ENCODE measurements around the gene KRTAP9-4. TPM values are rescaled to one million over a fixed set of nuclear protein-coding genes. Genes with fewer than 3 reads are reported as not detected.

The KRTAP9-4 gene
- not detected in 2 replicates for total RNA-seq

GRCh38 chr17:41249637-41250240 lies at the start of gene KRTAP9-4:
Gene KRTAP9-4, plus strand, starts transcription at chr17:41249687. Its CDS starts 34 bp downstream, at chr17:41249721.

DNA sequence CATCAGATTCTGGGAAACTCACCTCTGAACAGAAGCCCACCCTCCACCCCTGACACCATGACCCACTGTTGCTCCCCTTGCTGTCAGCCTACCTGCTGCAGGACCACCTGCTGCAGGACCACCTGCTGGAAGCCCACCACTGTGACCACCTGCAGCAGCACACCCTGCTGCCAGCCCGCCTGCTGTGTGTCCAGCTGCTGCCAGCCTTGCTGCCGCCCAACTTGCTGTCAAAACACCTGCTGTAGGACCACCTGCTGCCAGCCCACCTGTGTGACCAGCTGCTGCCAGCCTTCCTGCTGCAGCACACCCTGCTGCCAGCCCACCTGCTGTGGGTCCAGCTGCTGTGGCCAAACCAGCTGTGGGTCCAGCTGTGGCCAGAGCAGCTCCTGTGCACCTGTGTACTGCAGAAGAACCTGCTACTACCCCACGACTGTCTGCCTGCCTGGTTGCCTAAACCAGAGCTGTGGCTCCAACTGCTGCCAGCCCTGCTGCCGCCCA lies 22.8 kb upstream of the KRTAP9-4 start, which contains the start of gene KRTAP9-2:
TSS of gene KRTAP9-2 (plus strand) at position 51 of the 498 bp plus-strand sequence. CDS start at position 58, 7 bp downstream.

DNA sequence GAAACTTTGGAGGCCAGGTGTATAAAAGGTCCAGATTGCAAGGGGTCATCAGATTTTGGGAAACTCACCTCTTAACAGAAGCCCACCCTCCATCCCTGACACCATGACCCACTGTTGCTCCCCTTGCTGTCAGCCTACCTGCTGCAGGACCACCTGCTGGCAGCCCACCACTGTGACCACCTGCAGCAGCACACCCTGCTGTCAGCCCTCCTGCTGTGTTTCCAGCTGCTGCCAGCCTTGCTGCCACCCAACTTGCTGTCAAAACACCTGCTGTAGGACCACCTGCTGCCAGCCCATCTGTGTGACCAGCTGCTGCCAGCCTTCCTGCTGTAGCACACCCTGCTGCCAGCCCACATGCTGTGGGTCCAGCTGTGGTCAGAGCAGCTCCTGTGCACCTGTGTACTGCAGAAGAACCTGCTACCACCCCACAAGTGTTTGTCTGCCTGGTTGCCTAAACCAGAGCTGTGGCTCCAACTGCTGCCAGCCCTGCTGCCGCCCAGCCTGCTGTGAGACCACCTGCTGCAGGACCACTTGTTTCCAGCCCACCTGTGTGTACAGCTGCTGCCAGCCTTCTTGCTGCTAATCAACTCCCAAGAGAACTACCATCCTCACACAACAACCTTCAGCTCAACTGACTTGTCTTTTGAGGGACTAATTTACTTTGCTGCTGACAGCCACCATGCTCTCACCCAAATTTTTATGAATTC lies 16.9 kb upstream of the KRTAP9-4 start, which contains the start of gene KRTAP9-3:
TSS of gene KRTAP9-3 (plus strand) at position 51 of the 707 bp plus-strand sequence. CDS start at position 104, 53 bp downstream.

DNA sequence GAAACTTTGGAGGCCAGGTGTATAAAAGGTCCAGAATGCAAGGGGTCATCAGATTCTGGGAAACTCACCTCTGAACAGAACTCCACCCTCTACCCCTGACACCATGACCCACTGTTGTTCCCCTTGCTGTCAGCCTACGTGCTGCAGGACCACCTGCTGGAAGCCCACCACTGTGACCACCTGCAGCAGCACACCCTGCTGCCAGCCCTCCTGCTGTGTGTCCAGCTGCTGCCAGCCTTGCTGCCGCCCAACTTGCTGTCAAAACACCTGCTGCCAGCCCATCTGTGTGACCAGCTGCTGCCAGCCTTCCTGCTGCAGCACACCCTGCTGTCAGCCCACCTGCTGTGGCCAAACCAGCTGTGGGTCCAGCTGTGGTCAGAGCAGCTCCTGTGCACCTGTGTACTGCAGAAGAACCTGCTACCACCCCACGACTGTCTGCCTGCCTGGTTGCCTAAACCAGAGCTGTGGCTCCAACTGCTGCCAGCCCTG lies 11.5 kb upstream of the KRTAP9-4 start, which contains the start of gene KRTAP9-8:
TSS of gene KRTAP9-8 (plus strand) at position 51 of the 489 bp plus-strand sequence. CDS start at position 104, 53 bp downstream.

GRCh38 chr17:41255381-41256290 lies 6.1 kb downstream of the KRTAP9-4 start, which contains the start of gene KRTAP9-9:
Gene KRTAP9-9, plus strand, starts transcription at chr17:41255384.

GRCh38 chr17:41265078-41265477 lies 15.6 kb downstream of the KRTAP9-4 start, which contains the start of gene KRTAP9-6:
Gene KRTAP9-6, plus strand, starts transcription at chr17:41265378. Its CDS starts 0 bp downstream, at chr17:41265378.

GRCh38 chr17:41275648-41276190 lies 26.2 kb downstream of the KRTAP9-4 start, which contains the start of gene KRTAP9-7:
Gene KRTAP9-7, plus strand, starts transcription at chr17:41275698. Its CDS starts 0 bp downstream, at chr17:41275698.

Other genes with a start within 250 kb of the KRTAP9-4 start
- gene KRTAP3-2, start 249.8 kb upstream of the KRTAP9-4 start, total RNA-seq: not detected in 2 replicates
- not detected in 2 replicates for gene KRTAP3-1, start 240.6 kb upstream of the KRTAP9-4 start, total RNA-seq
- gene KRTAP1-5, start 222.5 kb upstream of the KRTAP9-4 start, total RNA-seq: 0.24 TPM in 1 of 2 replicates, not detected in the other
- not detected in 2 replicates for gene KRTAP1-4, start 219.5 kb upstream of the KRTAP9-4 start, total RNA-seq
- gene KRTAP1-3, start 214.8 kb upstream of the KRTAP9-4 start, total RNA-seq: not detected in 2 replicates
- gene KRTAP1-1, start 208.2 kb upstream of the KRTAP9-4 start, total RNA-seq: 0.24 TPM in 1 of 2 replicates, not detected in the other
- gene KRTAP2-1, start 202.4 kb upstream of the KRTAP9-4 start, total RNA-seq: not detected in 2 replicates
- gene KRTAP2-2, start 194.5 kb upstream of the KRTAP9-4 start, total RNA-seq: not detected in 2 replicates
- 2.9 TPM in 1 of 2 replicates, not detected in the other for gene KRTAP2-3, start 189.6 kb upstream of the KRTAP9-4 start, total RNA-seq
- not detected in 2 replicates for gene KRTAP2-4, start 183.8 kb upstream of the KRTAP9-4 start, total RNA-seq
- gene KRTAP4-7, start 165.5 kb upstream of the KRTAP9-4 start, total RNA-seq: not detected in 2 replicates
- not detected in 2 replicates for gene KRTAP4-8, start 151.5 kb upstream of the KRTAP9-4 start, total RNA-seq
- gene KRTAP4-16, start 147.5 kb upstream of the KRTAP9-4 start, total RNA-seq: not detected in 2 replicates
- gene KRTAP4-9, start 144.3 kb upstream of the KRTAP9-4 start, total RNA-seq: not detected in 2 replicates
- not detected in 2 replicates for gene KRTAP4-11, start 131.3 kb upstream of the KRTAP9-4 start, total RNA-seq
- gene KRTAP4-12, start 125.5 kb upstream of the KRTAP9-4 start, total RNA-seq: not detected in 2 replicates
- gene KRTAP4-6, start 109.1 kb upstream of the KRTAP9-4 start, total RNA-seq: not detected in 2 replicates
- not detected in 2 replicates for gene KRTAP4-5, start 99.9 kb upstream of the KRTAP9-4 start, total RNA-seq
- gene KRTAP4-4, start 88.9 kb upstream of the KRTAP9-4 start, total RNA-seq: not detected in 2 replicates
- gene KRTAP4-3, start 81.5 kb upstream of the KRTAP9-4 start, total RNA-seq: not detected in 2 replicates
- not detected in 2 replicates for gene KRTAP4-2, start 71.5 kb upstream of the KRTAP9-4 start, total RNA-seq
- gene KRTAP4-1, start 64.8 kb upstream of the KRTAP9-4 start, total RNA-seq: not detected in 2 replicates
- not detected in 2 replicates for gene KRTAP9-1, start 59.8 kb upstream of the KRTAP9-4 start, total RNA-seq
- not detected in 2 replicates for gene KRTAP9-2, start 23.0 kb upstream of the KRTAP9-4 start, total RNA-seq
- not detected in 2 replicates for gene KRTAP9-3, start 17.2 kb upstream of the KRTAP9-4 start, total RNA-seq
- not detected in 2 replicates for gene KRTAP9-8, start 11.7 kb upstream of the KRTAP9-4 start, total RNA-seq
- gene KRTAP9-9, start 5.7 kb downstream of the KRTAP9-4 start, total RNA-seq: not detected in 2 replicates
- not detected in 2 replicates for gene KRTAP9-6, start 15.7 kb downstream of the KRTAP9-4 start, total RNA-seq
- gene KRTAP9-7, start 26.0 kb downstream of the KRTAP9-4 start, total RNA-seq: not detected in 2 replicates
- not detected in 2 replicates for gene KRTAP29-1, start 53.2 kb downstream of the KRTAP9-4 start, total RNA-seq
- not detected in 2 replicates for gene KRTAP16-1, start 59.6 kb downstream of the KRTAP9-4 start, total RNA-seq
- 0.24 TPM in 1 of 2 replicates, not detected in the other for gene KRTAP17-1, start 66.0 kb downstream of the KRTAP9-4 start, total RNA-seq
- under 0.01 TPM in 1 of 2 replicates, not detected in the other for gene KRT33A, start 101.1 kb downstream of the KRTAP9-4 start, total RNA-seq
- 0.21 and 0.24 TPM in 2 replicates for gene KRT33B, start 120.1 kb downstream of the KRTAP9-4 start, total RNA-seq
- gene KRT34, start 132.6 kb downstream of the KRTAP9-4 start, total RNA-seq: 0.43 and 7.0 TPM in 2 replicates
- 0.24 TPM in 1 of 2 replicates, not detected in the other for gene KRT31, start 147.9 kb downstream of the KRTAP9-4 start, total RNA-seq
- not detected in 2 replicates for gene KRT37, start 174.9 kb downstream of the KRTAP9-4 start, total RNA-seq
- not detected in 2 replicates for gene KRT38, start 191.3 kb downstream of the KRTAP9-4 start, total RNA-seq
- not detected in 2 replicates for gene KRT32, start 217.7 kb downstream of the KRTAP9-4 start, total RNA-seq
- not detected in 2 replicates for gene KRT35, start 231.5 kb downstream of the KRTAP9-4 start, total RNA-seq
- gene KRT36, start 240.2 kb downstream of the KRTAP9-4 start, total RNA-seq: not detected in 2 replicates

Data from tracheal epithelial cell (primary cell).